SW 1271 (cell line): ENCODE data around the gene MTF2.
A peak's percentile ranks its signal among the peaks of the same experiment; 100 is the strongest.
"Not testable (repeated sequence)": the region's sequence is repeated elsewhere in the genome, so short reads cannot be mapped to it uniquely, and the experiment has no call there.

Source experiments
- DNase-seq, 2 experiments: peaks; one replicate each; lab custom pipeline; 2025; lab: John Stamatoyannopoulos, UW

MTF2 gene

GRCh38 chr1:93143136-93143535 is 64.1 kb downstream of the MTF2 start:
- DNase-seq: no peak

- DNase-seq: no peak
These were observed 64.7 kb downstream of the MTF2 start for GRCh38 chr1:93143769-93144168.

DNA sequence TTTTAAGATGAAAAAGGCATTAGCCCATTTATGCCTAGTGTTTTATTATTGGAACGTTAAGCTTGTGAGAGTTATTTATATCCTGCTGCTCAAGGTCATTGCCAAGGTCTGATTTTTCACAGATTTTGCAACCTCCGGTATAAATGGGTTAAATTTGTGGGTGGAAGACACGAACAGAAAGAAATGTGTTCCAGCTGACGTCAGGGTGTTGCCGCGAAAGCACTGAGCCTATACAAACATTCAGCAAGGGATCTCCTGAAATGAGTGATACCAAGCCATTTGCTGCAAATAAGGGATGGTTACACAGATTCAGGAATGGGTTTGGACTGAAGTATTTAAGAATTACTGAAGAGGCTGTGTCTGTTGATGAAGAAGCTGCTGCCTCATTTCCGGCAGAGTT is 68.9 kb downstream of the MTF2 start:
- DNase-seq: no peak

GRCh38 chr1:93150729-93151128 is 71.6 kb downstream of the MTF2 start:
- DNase-seq: no peak

GRCh38 chr1:93151474-93151873 is 72.4 kb downstream of the MTF2 start:
- DNase-seq: no peak

GRCh38 chr1:93152835-93153234 is 73.8 kb downstream of the MTF2 start:
- no peak for DNase-seq

- no peak for DNase-seq
These were observed 75.8 kb downstream of the MTF2 start for GRCh38 chr1:93154898-93155297.

- no peak for DNase-seq
These were observed 76.3 kb downstream of the MTF2 start for GRCh38 chr1:93155335-93155734.

DNA sequence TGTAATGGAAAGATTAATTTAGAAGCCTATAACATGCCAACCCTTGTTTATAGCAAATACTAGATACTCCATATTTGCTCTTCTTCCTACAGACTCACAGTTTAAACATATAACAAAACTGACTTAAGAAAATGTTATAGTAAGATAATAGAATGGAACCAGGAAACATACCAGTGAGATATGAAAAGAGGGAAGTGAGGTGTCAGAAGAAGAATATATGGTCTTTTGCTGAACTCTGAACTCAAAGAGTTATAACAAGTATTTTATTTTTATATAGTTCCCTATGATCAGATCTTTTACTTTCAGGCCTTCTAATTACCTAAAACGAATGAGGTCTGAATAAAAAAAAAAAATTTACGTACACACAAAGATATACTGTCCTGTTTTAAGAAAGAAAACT is 80.3 kb downstream of the MTF2 start:
- no peak for DNase-seq

- DNase-seq: not testable (repeated sequence)
These were observed 84.2 kb downstream of the MTF2 start for GRCh38 chr1:93163314-93163713.

DNA sequence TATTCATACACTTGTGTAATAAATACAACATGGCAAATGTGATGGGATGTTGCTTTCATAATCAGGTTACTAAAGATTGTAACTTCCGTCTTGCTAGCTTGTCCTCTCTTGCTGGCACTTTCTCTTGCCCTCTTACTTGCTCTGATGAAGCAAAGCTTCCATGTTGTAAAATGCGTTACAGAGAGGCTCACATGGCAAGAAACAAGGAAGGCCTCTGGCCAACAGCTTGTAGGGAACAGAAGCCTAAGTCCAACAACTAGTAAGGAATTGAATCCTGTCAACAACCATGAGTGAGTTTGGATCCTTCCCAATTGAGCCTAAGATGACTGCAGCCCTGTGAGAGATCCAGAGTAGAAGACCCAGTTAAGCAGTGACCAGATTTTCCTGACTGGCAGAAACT is 85.7 kb downstream of the MTF2 start:
- DNase-seq: no peak

DNA sequence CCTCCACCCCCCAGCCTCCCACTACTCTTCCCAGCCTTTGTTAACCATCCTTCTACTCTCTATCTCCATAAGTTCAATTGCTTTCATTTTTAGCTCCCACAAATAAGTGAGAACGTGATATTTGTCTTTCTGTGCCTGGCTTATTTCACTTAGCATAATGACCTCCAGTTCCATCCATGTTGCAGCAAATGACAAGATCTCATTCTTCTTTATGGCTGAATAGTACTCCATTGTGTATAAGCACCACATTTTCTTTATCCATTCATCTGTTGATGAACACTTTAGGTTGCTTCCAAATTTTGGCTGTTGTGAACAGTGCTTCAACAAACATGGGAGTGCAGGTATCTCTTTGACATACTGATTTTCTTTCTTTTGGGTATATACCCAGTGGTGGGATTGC is 86.8 kb downstream of the MTF2 start:
- not testable (repeated sequence) for DNase-seq

GRCh38 chr1:93167006-93167405 is 87.9 kb downstream of the MTF2 start:
- no peak for DNase-seq

- not testable (repeated sequence) for DNase-seq
These were observed 91.1 kb downstream of the MTF2 start for GRCh38 chr1:93170141-93170678.

GRCh38 chr1:93171549-93172034 is 92.5 kb downstream of the MTF2 start:
- no peak for DNase-seq

- DNase-seq: no peak
These were observed 93.7 kb downstream of the MTF2 start for GRCh38 chr1:93172778-93173177.

GRCh38 chr1:93174638-93175037 is 95.6 kb downstream of the MTF2 start:
- not testable (repeated sequence) for DNase-seq

GRCh38 chr1:93177991-93178390 is 98.9 kb downstream of the MTF2 start:
- no peak for DNase-seq

- DNase-seq: no peak
These were observed 99.3 kb downstream of the MTF2 start for GRCh38 chr1:93178418-93178817.

DNA sequence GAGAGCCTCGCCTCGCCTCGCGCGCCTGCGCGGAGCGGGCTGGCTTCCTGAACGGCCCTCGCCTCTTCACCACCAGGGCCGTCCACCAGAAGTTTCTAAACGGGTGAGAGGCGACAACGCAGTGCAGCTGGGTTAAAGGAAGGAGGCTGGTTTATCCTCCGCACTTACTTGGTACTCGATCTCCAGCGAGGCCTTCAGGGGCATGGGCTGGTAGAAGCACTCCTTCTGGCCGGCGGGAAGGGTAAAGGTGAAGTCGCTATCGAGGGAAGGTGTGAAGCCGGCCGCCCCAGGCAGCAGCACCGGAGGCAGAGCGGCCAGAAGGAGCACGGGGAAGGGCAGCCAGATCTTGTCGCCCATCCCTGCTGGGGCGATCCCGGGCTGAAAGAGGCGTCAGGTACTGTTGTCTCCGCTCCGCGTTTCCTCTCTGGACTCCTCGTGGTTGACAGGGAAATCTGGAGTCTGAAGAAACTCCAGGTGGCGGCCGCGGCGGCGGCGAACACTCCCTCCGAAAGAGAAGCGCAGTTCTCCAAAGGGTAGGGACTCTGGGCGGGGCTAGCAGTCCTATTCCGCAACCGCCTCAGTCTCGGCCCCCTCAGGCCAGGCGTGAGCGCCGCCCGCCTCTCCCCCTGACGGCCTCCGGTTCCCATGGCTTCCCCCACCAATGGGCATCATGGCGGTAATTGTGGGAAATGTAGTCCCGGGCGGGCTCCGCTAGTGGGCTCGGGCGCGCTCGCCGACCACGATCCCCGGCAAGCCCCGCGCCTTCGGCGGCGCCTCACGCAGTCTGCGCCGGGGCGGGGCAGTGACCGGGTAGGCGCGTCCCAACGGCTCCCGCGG is 101.0 kb downstream of the MTF2 start, which contains the start of gene TMED5:
TSS of gene TMED5 (minus strand) at position 528 of the 837 bp plus-strand sequence. CDS start at position 357, 171 bp downstream.
- DNase-seq: peak; percentile 82 to 92

DNA sequence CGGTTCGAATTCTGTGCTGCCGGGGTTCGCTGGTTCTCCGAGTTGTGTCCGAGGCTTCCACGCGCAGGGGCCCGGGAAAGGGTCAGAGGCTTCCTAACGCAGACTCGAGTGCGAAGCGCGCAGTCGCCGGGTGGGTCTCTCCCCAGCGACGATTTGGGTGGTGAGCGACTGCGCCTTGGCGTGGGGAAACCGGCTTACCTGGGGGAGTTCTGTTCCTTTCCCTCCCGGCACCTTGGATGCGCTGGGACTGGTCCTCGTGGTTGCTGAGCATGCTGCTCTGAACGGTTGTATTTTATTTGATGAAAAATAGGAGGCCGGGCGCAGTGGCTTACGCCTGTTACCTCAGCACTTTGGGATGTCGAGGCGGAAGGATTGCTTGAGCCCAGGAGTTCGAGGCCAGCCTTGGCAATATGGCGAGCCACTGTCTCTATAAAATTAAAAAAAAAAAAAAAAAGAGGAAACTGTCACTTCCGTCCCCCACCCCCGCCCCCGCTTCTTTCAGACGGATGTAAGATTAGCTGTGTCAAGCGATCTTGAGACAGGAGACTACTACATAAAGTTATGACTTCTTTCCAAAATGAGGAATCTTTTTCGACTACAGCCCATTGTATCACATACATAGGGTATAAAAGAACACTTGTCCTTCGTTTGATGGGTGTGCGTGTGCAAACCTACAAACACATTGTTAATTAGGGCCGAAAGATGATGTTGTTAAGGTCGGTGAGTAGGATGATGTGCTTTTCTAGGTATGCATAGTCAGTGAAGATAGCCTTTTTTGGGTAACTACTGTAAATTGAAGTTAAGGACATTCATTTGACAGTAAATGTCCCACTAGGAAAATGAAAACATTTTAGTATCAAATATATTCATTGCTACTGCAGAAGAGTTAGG is 101.9 kb downstream of the MTF2 start, which contains the start of gene CCDC18:
TSS of gene CCDC18 (plus strand) at position 2 of the 891 bp plus-strand sequence. CDS start 2,638 bp downstream, outside the sequence.
- DNase-seq: peak in 1 of 2 experiments; percentile 66

DNA sequence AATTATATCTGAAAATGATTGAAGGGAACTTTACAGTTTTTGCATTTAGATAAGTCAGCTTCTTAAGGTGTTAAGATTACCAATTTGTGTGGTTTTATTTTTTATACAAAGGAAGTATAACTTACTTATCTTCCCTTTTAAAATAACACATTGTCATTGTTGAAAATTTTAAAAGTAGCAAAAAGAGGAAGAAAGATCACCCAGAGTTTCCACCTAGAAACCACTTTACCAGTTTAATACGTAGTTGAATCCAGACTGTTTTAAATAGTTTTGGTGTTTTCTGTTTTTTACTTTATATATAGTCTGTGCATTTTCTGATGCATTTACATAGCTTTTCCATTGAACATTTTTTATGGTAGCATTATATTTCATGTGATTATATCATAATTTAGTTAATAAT is 107.6 kb downstream of the MTF2 start:
- no peak for DNase-seq
